Activated naive CD8-positive, alpha-beta T cell treated with anti-CD3 and anti-CD28 coated beads for 36 hours (primary cell): ENCODE results near the gene BDKRB2. TPM values are rescaled to one million over a fixed set of nuclear protein-coding genes. Genes with fewer than 3 reads are reported as not detected.
"Not testable (repeated sequence)": the region's sequence is repeated elsewhere in the genome, so short reads cannot be mapped to it uniquely, and the experiment has no call there.

Experiments
- DNase-seq: peaks from one replicate; pipeline ENCODE4 v3.0.0; 2021
- H3K27ac Mint-ChIP-seq: one replicate; pipeline ENCODE4 v1.8.0; 2022; ENCODE audit warnings: mild to moderate bottlenecking, moderate library complexity, mixed read lengths
- H3K27me3 Mint-ChIP-seq: one replicate; pipeline ENCODE4 v1.8.0; 2022; ENCODE audit warnings: mild to moderate bottlenecking, mixed read lengths
- H3K36me3 Mint-ChIP-seq: one replicate; pipeline ENCODE4 v1.8.0; 2021; ENCODE audit warnings: mild to moderate bottlenecking, mixed read lengths
- H3K4me1 Mint-ChIP-seq: one replicate; pipeline ENCODE4 v1.8.0; 2021; ENCODE audit warnings: mixed read lengths
- H3K4me3 Mint-ChIP-seq: one replicate; pipeline ENCODE4 v1.8.0; 2022; ENCODE audit warnings: mild to moderate bottlenecking, moderate library complexity, mixed read lengths
- H3K9me3 Mint-ChIP-seq: one replicate; pipeline ENCODE4 v1.8.0; 2022; ENCODE audit warnings: mixed read lengths
- total RNA-seq, 2 experiments: library from RNA; stranded (reverse); gene quantifications; one replicate each; pipeline ENCODE4 v1.2.3, GENCODE V29; 2021

The BDKRB2 gene
- total RNA-seq, 2 experiments from 2014 or later: not detected

DNA sequence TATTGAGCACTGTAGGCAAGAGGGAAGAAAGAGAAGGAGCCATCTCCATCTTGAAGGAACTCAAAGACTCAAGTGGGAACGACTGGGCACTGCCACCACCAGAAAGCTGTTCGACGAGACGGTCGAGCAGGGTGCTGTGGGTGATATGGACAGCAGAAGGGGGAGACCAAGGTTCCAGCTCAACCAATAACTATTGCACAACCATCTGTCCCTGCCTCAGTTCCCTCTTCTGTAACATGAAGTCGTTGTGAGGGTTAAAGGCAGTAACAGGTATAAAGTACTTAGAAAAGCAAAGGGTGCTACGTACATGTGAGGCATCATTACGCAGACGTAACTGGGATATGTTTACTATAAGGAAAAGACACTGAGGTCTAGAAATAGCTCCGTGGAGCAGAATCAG lies 37.5 kb downstream of the BDKRB2 start:
- H3K27me3 Mint-ChIP-seq: peaks cover 6% of the 10 kb centered on the region

GRCh38 chr14:96243785-96244184 lies 39.1 kb downstream of the BDKRB2 start:
- Mint-ChIP-seq H3K4me3 (no peak overlapping the region), H3K9me3 (no peaks in the 10 kb centered on the region), H3K27ac (no peak overlapping the region), H3K4me1 (no peaks in the 10 kb centered on the region), H3K27me3 (peaks cover 10% of the 10 kb centered on the region), H3K36me3 (no peaks in the 10 kb centered on the region)
- DNase-seq: no peak

More for the DNA sequence above, 37.5 kb downstream of the BDKRB2 start:
- Mint-ChIP-seq H3K4me3 (no peak overlapping the region), H3K36me3 (no peaks in the 10 kb centered on the region), H3K9me3 (no peaks in the 10 kb centered on the region), H3K4me1 (no peaks in the 10 kb centered on the region), H3K27ac (no peak overlapping the region)
- no peak for DNase-seq

DNA sequence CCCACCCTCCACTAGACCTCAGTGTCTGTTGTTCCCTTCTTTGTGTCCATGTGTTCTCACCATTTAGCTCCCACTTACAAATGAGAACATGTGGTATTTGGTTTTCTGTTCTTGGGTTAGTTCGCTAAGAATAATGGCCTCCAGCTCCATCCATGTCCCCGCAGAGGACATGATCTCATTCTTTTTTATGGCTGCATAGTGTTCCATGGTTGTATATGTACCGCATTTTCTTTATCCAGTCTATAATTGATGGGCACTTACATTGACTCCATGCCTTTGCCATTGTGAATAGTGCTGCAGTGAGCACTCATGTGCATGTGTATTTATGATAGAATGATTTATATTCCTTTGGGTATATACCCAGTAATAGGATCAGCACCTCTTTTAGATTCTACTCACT lies 40.4 kb downstream of the BDKRB2 start:
- not testable (repeated sequence) for H3K36me3 Mint-ChIP-seq, DNase-seq, H3K9me3 Mint-ChIP-seq, H3K4me1 Mint-ChIP-seq, H3K27ac Mint-ChIP-seq, H3K4me3 Mint-ChIP-seq
- peaks cover 11% of the 10 kb centered on the region for H3K27me3 Mint-ChIP-seq

DNA sequence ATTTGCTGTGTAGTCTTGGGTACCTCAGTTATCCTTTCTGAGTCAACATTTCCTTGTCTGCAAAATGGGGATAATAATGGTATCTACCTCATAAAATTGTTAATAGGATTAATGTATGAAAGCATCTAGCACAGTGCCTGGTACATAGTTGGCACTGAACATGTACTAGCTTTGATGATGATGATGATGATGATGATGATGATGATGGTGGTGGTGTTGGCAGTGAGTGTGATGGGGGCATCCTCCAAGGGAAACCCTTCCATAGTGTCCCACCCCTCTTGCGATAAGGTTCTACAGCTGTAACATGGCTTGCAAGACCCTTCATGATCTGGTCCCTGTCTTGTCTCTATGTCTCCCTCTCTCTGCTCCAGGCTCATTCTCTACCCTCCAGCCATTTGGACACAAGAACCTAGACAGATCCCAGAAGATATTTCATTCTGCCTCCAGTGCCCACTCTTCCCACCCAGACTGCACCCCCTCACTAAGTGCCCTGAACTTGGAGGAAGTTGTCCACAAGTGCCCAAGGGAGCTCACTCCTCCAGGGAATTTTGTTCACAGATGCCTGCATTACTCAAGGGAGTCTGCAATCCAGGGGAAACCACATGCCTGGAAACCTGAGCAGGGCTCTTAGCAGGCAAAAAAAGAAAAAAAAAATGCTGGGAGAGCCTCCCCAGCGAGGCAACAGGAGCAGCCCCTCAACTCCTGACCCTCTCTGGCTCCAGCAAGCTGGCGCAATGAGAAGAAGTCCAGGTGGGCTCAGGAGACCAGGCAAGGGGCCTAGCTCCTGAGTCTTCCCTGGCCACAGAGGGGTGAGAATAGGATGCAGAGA lies 41.3 kb downstream of the BDKRB2 start:
- Mint-ChIP-seq H3K9me3 (no peaks in the 10 kb centered on the region), H3K27ac (no peak overlapping the region), H3K27me3 (peaks cover 13% of the 10 kb centered on the region), H3K36me3 (no peaks in the 10 kb centered on the region), H3K4me3 (no peak overlapping the region), H3K4me1 (no peaks in the 10 kb centered on the region)
- DNase-seq: no peak

DNA sequence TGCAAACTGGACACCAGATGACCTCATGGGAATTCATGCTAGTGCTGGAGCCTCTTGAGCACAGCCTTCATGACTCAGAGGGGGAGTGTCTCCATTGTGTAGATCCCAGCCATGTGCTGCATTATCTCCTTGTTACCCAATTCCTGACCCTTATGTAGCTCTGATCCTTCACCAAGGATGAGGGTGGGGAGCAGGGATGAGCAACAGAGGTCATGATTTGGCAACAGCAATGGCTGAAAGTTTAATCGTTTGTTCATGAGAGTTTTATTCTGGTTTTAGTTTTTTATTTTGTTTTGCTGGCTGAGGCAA lies 41.9 kb downstream of the BDKRB2 start:
- no peak for DNase-seq
- H3K36me3 Mint-ChIP-seq: no peaks in the 10 kb centered on the region
- H3K27ac Mint-ChIP-seq: no peak overlapping the region

DNA sequence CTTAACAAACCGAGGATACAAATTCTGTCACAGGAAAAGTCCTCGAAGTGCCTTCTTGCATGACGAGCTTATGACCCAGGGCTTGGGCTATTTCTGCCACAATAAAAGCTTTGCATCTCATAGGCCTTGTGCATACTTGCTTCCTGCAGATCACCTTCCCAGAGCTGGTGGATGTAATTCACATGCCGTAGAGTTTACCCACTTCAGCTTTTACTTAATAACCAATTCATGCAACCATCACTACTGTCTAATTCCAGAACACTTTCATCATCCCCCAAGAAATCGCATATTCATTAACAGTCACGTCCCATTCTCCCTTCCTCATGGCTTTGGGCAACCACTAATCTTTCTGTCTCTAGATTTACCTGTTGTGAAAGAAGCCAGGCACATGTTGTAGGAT lies 42.4 kb downstream of the BDKRB2 start:
- Mint-ChIP-seq H3K27me3 (peaks cover 17% of the 10 kb centered on the region), H3K27ac (no peak overlapping the region), H3K4me3 (no peak overlapping the region), H3K4me1 (no peaks in the 10 kb centered on the region), H3K36me3 (no peaks in the 10 kb centered on the region), H3K9me3 (no peaks in the 10 kb centered on the region)
- no peak for DNase-seq

More for the DNA sequence above, 41.9 kb downstream of the BDKRB2 start:
- Mint-ChIP-seq H3K27me3 (peaks cover 15% of the 10 kb centered on the region), H3K4me3 (no peak overlapping the region), H3K4me1 (no peaks in the 10 kb centered on the region), H3K9me3 (no peaks in the 10 kb centered on the region)

- Mint-ChIP-seq H3K4me3 (no peak overlapping the region), H3K27me3 (peaks cover 24% of the 10 kb centered on the region)
Observed at GRCh38 chr14:96249029-96249428, 44.4 kb downstream of the BDKRB2 start.

GRCh38 chr14:96250485-96250884 lies 45.8 kb downstream of the BDKRB2 start:
- Mint-ChIP-seq H3K36me3 (no peaks in the 10 kb centered on the region), H3K4me3 (no peak overlapping the region), H3K27me3 (peaks cover 24% of the 10 kb centered on the region), H3K9me3 (no peaks in the 10 kb centered on the region), H3K27ac (no peak overlapping the region), H3K4me1 (no peaks in the 10 kb centered on the region)
- DNase-seq: no peak

More at GRCh38 chr14:96249029-96249428, 44.4 kb downstream of the BDKRB2 start:
- DNase-seq: no peak
- H3K36me3 Mint-ChIP-seq: no peaks in the 10 kb centered on the region
- H3K27ac Mint-ChIP-seq: no peak overlapping the region
- H3K4me1 Mint-ChIP-seq: no peaks in the 10 kb centered on the region
- no peaks in the 10 kb centered on the region for H3K9me3 Mint-ChIP-seq

GRCh38 chr14:96251656-96252155 lies 47.1 kb downstream of the BDKRB2 start:
- Mint-ChIP-seq H3K27me3 (peaks cover 24% of the 10 kb centered on the region), H3K36me3 (no peaks in the 10 kb centered on the region), H3K4me3 (no peak overlapping the region), H3K27ac (no peak overlapping the region), H3K9me3 (no peaks in the 10 kb centered on the region), H3K4me1 (no peaks in the 10 kb centered on the region)
- no peak for DNase-seq

DNA sequence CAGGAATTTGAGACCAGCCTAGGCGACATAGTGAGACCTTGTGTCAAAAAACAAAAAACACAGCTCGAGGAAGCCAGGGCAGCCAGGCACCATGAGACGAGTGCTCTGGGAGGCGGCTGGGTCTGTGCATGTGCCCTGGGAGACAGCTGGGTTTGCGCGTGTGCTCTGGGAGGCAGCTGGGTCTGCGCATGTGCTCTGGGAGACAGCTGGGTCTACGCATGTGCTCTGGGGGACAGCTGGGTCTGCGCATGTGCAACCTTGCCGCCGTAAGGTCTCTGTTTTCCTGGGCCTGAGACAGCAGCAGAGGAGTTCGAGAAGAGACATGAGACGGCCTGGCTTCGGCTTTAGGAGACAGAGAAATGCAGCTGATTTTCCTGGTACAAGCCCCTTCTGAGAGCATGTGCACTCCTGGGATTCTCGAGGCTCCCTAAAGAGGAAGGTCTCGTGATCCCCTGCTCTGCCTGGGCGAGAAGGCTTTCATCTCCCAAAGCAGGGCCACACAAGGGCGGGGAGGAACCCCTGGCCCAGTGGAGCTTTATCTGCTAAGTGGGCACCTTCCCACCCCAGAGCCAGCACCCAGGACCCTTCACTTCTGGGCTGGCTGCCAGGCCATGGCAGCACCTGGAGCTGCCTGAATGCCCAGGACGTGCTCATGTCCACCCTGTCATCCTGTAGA lies 47.8 kb downstream of the BDKRB2 start:
- Mint-ChIP-seq H3K4me3 (no peak overlapping the region), H3K36me3 (no peaks in the 10 kb centered on the region), H3K9me3 (no peaks in the 10 kb centered on the region), H3K27me3 (peaks cover 20% of the 10 kb centered on the region), H3K27ac (no peak overlapping the region), H3K4me1 (no peaks in the 10 kb centered on the region)
- DNase-seq: no peak

- no peak overlapping the region for H3K4me3 Mint-ChIP-seq
- H3K4me1 Mint-ChIP-seq: no peaks in the 10 kb centered on the region
- no peak for DNase-seq
- no peak overlapping the region for H3K27ac Mint-ChIP-seq
- no peaks in the 10 kb centered on the region for H3K36me3 Mint-ChIP-seq
- no peaks in the 10 kb centered on the region for H3K9me3 Mint-ChIP-seq
- H3K27me3 Mint-ChIP-seq: peaks cover 23% of the 10 kb centered on the region
Observed at GRCh38 chr14:96252999-96253539, 48.4 kb downstream of the BDKRB2 start.

GRCh38 chr14:96254687-96255086 lies 50.0 kb downstream of the BDKRB2 start:
- Mint-ChIP-seq H3K4me3 (no peak overlapping the region), H3K36me3 (no peaks in the 10 kb centered on the region), H3K9me3 (no peaks in the 10 kb centered on the region), H3K27ac (no peak overlapping the region), H3K4me1 (no peaks in the 10 kb centered on the region), H3K27me3 (peaks cover 23% of the 10 kb centered on the region)
- no peak for DNase-seq

DNA sequence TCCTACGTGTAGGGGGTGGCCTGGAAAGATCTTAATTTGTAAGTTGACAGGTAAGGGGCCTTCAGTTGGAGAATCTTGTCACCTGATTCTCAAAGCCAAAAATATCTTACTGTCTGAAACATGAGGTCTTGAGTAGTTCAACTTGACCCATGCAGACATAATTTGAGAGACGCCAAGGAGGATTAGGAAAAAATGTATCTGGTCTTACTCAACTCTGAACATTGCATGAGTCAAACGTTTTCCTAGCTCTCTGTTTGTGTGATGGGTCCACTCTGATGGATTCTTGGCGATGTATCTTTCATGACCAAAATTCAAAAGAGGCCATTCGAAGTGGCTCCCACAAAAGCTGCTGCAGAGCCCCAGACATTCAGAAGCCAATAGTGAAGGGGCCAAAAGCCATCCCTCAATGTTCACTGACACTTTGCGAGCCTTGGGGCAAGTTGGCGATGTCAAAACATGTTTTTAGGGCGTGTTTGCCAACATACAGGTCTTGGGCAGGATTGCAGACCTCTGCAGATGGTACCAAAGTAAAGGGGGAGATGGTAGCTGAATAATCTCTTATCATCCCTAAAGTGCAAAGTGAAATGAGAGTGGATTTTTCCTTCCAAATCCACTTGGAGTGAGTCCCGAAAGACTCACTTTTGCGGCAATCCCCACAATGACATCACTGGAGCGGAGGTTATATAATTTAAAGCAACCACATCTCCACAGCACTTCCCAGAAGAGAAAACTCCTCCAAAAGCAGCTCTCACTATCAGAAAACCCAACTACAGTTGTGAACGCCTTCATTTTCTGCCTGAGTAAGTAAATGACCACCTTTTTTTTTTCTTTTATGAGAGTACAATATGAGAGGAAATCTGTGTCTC lies 51.1 kb downstream of the BDKRB2 start, which contains the start of gene BDKRB1:
BDKRB1 (plus strand) TSS at position 710 of the 866 bp plus-strand sequence. CDS start 7,473 bp downstream, outside the sequence.
- no peaks in the 10 kb centered on the region for H3K36me3 Mint-ChIP-seq
- no peaks in the 10 kb centered on the region for H3K4me1 Mint-ChIP-seq
- peaks cover 28% of the 10 kb centered on the region for H3K27me3 Mint-ChIP-seq
- DNase-seq: no peak
- H3K4me3 Mint-ChIP-seq: no peak within 1 kb of the TSS
- H3K27ac Mint-ChIP-seq: no peak within 1 kb of the TSS
- no peaks in the 10 kb centered on the region for H3K9me3 Mint-ChIP-seq

- no peaks in the 10 kb centered on the region for H3K36me3 Mint-ChIP-seq
Observed at GRCh38 chr14:96256407-96256806, 51.8 kb downstream of the BDKRB2 start.

DNA sequence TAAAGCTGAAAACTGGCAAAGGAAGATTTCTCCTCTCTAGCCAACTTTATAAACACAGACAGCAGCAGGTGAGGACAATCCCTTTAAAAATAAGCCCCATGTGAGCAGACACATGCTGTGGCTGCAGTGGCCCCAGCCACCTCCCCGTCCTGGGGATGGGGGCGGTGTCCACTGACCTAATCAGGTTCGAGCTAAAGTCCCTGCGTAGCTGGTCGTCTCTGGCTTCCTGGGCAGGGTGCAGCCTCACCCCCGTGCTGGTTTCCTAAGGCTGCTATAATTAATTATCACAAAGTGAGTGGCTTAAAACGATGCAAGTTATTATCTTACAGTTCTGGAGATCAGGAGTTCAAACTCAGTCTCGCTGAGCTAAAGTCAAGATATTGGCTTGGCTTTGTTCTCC lies 52.4 kb downstream of the BDKRB2 start:
- H3K4me3 Mint-ChIP-seq: no peak overlapping the region
- no peaks in the 10 kb centered on the region for H3K4me1 Mint-ChIP-seq
- DNase-seq: no peak
- no peaks in the 10 kb centered on the region for H3K36me3 Mint-ChIP-seq
- no peaks in the 10 kb centered on the region for H3K9me3 Mint-ChIP-seq
- peaks cover 21% of the 10 kb centered on the region for H3K27me3 Mint-ChIP-seq
- H3K27ac Mint-ChIP-seq: no peak overlapping the region

More at GRCh38 chr14:96256407-96256806, 51.8 kb downstream of the BDKRB2 start:
- DNase-seq: no peak
- Mint-ChIP-seq H3K27ac (no peak overlapping the region), H3K4me1 (no peaks in the 10 kb centered on the region), H3K9me3 (no peaks in the 10 kb centered on the region), H3K4me3 (no peak overlapping the region), H3K27me3 (peaks cover 24% of the 10 kb centered on the region)
